ENCODE data around the gene ANKMY1. TPM values are rescaled to one million over a fixed set of nuclear protein-coding genes. Genes with fewer than 3 reads are reported as not detected.

ANKMY1 gene
- polyA plus RNA-seq, 1 experiment = 2.9 TPM

DNA sequence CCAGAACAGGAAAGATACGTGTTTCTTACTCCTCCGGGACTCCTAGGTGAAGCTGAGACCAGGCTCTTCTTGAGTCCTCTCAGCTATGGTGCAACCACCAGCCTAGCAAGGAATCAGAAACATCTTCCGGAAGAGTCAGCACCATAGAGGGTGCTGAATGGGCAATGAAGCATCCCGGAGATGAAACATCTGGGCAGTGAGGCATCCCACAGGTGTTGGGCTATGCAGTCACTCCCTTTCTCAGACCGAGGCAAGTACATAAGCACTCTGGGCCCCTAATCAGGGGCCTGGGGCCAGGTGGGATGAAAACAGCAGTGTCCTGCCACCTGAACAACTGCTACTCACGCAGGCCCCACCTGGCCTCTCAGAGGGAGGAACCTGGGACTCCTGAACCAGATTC, 27.3 kb upstream of the ANKMY1 start:
- Histone ChIP-seq H3K27ac (ENCODE audit: low read depth, low read length) (no peak overlapping the region), H3K9me3 (ENCODE audit: control insufficient read depth, insufficient read depth, low read length) (no peaks in the 10 kb centered on the region; the same call in 1 of the 2 replicates), H3K4me3 (ENCODE audit: low read depth, low read length) (peak overlapping the region; percentile 99), H3K27me3 (ENCODE audit: control insufficient read depth, insufficient read depth, low read length) (no peaks in the 10 kb centered on the region)
- no peak for DNase-seq (ENCODE audit: low read depth, low spot score)
- ChIA-PET POLR2A (interaction anchor here (0.5 to 2.9 kb wide), 4 partner anchors 9 to 389 kb away, joined by 3 to 15 read pairs (median 4); partner anchors contain the start of gene RNPEPL1), CTCF (interaction anchor here (3.3 to 4.0 kb wide), 2 partner anchors 19 to 71 kb away, joined by 22 to 31 read pairs; no protein-coding TSS in a partner anchor)
- TF ChIP-seq, protein P1, sequence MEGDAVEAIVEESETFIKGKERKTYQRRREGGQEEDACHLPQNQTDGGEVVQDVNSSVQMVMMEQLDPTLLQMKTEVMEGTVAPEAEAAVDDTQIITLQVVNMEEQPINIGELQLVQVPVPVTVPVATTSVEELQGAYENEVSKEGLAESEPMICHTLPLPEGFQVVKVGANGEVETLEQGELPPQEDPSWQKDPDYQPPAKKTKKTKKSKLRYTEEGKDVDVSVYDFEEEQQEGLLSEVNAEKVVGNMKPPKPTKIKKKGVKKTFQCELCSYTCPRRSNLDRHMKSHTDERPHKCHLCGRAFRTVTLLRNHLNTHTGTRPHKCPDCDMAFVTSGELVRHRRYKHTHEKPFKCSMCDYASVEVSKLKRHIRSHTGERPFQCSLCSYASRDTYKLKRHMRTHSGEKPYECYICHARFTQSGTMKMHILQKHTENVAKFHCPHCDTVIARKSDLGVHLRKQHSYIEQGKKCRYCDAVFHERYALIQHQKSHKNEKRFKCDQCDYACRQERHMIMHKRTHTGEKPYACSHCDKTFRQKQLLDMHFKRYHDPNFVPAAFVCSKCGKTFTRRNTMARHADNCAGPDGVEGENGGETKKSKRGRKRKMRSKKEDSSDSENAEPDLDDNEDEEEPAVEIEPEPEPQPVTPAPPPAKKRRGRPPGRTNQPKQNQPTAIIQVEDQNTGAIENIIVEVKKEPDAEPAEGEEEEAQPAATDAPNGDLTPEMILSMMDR (IDR thresholded peaks at IDR 0.05; ENCODE audit: low read depth, low read length) = no peak

DNA sequence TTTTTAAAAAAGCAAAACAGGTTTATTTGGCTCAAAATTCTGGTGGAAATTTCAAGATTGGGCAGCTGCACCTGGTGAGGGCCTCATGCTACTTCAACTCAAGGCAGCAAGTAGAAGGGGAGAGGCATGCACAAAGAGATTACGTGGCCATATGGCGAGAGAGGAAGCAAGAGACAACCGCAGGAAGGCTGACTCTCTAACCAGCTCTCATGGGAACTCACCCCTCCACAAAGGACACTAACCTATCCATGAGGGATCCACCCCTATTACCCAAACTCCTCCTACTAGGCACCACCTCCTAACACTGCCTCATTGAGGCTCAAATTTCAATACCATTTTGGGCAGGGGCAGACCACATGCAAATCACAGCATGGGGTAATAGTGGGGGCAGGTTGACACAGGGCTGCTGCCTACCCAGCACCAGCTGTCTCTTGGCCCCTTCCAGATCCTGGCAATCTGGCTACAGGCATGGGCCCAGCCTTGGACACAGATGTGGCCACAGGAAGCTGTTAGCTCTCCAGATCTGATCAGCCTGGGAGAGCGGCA, 26.8 kb upstream of the ANKMY1 start:
- CTCF ChIA-PET = interaction anchor here (4.0 kb wide), 1 partner anchor 19 kb away, joined by 31 read pairs; no protein-coding TSS in a partner anchor
- no peak for DNase-seq (ENCODE audit: low read depth, low spot score)
- Histone ChIP-seq H3K27me3 (ENCODE audit: control insufficient read depth, insufficient read depth, low read length) (no peaks in the 10 kb centered on the region), H3K9me3 (ENCODE audit: control insufficient read depth, insufficient read depth, low read length) (no peaks in the 10 kb centered on the region; the same call in 1 of the 2 replicates), H3K27ac (ENCODE audit: low read depth, low read length) (no peak overlapping the region), H3K4me3 (ENCODE audit: low read depth, low read length) (peak overlapping the region; percentile 99)
- TF ChIP-seq, protein P1 (IDR thresholded peaks at IDR 0.05; ENCODE audit: low read depth, low read length) = no peak
- POLR2A ChIA-PET = interaction anchor here (0.5 to 2.9 kb wide), 3 partner anchors 15 to 390 kb away, joined by 3 to 15 read pairs (median 3); partner anchors contain the start of gene RNPEPL1

DNA sequence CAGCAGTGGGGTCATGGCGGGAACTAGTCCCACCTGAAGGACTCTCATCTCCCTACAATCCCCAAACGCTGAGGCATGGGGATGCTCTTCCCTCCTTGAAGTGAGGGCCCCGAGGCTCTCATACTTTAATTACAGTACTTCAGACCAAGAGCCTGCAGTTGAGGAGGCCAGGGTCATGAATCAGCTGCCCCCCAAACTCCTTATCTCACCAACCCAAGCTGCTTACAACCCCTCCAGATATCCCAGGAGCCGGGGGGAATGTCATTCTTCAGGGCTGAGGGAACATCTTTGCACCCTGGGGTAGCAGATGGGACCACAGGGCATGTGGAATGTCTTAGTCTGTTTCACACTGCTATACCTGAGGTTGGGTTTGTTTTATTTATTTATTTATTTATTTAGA, 26.0 kb upstream of the ANKMY1 start:
- ChIA-PET CTCF (interaction anchor here (1.2 kb wide), 1 partner anchor 18 kb away, joined by 4 read pairs; no protein-coding TSS in a partner anchor), POLR2A (no interaction called here)
- Histone ChIP-seq H3K27ac (ENCODE audit: low read depth, low read length) (no peak overlapping the region), H3K4me3 (ENCODE audit: low read depth, low read length) (no peak overlapping the region), H3K27me3 (ENCODE audit: control insufficient read depth, insufficient read depth, low read length) (no peaks in the 10 kb centered on the region), H3K9me3 (ENCODE audit: control insufficient read depth, insufficient read depth, low read length) (no peaks in the 10 kb centered on the region; the same call in 1 of the 2 replicates)
- TF ChIP-seq, protein P1 (IDR thresholded peaks at IDR 0.05; ENCODE audit: low read depth, low read length) = no peak
- DNase-seq (ENCODE audit: low read depth, low spot score) = no peak

DNA sequence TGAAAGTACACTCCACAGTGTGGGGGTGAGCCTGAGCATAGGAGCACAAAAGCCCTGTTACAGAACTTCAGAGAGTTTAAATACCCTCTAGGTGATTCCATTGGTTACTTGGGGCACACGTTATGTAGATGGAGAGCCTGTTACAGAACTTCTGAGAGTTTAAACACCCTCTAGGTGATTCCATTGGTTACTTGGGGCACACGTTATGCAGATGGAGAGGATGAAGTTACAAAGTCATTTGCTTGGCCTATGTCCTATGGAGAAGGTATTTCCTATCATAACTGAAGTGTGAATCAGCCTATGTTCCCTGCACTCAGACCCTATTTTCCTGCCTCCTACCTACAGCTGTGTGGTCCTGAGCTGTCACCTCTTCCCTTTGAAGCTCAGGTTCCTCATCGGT, 25.0 kb upstream of the ANKMY1 start:
- Histone ChIP-seq H3K27me3 (ENCODE audit: control insufficient read depth, insufficient read depth, low read length) (no peaks in the 10 kb centered on the region), H3K9me3 (ENCODE audit: control insufficient read depth, insufficient read depth, low read length) (no peaks in the 10 kb centered on the region; the same call in 1 of the 2 replicates), H3K4me3 (ENCODE audit: low read depth, low read length) (no peak overlapping the region), H3K27ac (ENCODE audit: low read depth, low read length) (no peak overlapping the region)
- ChIA-PET POLR2A (no interaction called here), CTCF (interaction anchor here (1.1 to 1.2 kb wide), 2 partner anchors 16 to 17 kb away, joined by 3 to 4 read pairs; no protein-coding TSS in a partner anchor)
- TF ChIP-seq, protein P1 (IDR thresholded peaks at IDR 0.05; ENCODE audit: low read depth, low read length) = no peak
- no peak for DNase-seq (ENCODE audit: low read depth, low spot score)

DNA sequence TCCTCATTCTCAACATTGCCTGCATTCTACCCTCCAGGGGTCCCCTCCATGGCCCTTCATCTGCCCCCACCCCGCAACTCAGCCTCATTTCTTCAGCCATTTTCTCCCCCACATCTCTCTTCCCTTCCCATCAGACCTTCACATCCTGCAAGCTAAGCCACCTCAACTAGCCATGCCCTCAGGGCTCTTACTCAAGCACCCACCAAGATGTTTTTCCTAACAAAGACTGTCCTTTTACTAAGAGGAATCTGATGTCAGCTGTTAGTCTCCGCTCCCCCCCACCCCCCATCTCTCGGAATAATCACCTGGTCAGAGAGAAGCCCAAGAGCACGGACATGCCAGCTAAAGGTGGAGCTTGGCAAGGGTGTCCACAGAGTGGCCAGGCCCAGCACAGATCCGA, 24.0 kb upstream of the ANKMY1 start:
- no peak for DNase-seq (ENCODE audit: low read depth, low spot score)
- ChIA-PET POLR2A (no interaction called here), CTCF (no interaction called here)

More for the DNA sequence above, 24.0 kb upstream of the ANKMY1 start:
- Histone ChIP-seq H3K9me3 (ENCODE audit: control insufficient read depth, insufficient read depth, low read length) (no peaks in the 10 kb centered on the region; the same call in 1 of the 2 replicates), H3K4me3 (ENCODE audit: low read depth, low read length) (no peak overlapping the region), H3K27ac (ENCODE audit: low read depth, low read length) (no peak overlapping the region), H3K27me3 (ENCODE audit: control insufficient read depth, insufficient read depth, low read length) (no peaks in the 10 kb centered on the region)
- TF ChIP-seq, protein P1 (IDR thresholded peaks at IDR 0.05; ENCODE audit: low read depth, low read length) = no peak

Measured in AG04450 (cell line).